HG02981 (cell line): ENCODE data around the gene NALCN.

ENCODE experiments used
- ATAC-seq: cut with Tn5 transposase; IDR thresholded peaks from one replicate; pipeline ENCODE4 v1.9.1; 2021; ENCODE audit warnings: mild to moderate bottlenecking, moderate library complexity; ENCODE audit not compliant: unreplicated experiment

The NALCN gene

GRCh38 chr13:101140087-101140770 is 276.1 kb downstream of the NALCN start:
- no peak for ATAC-seq

- ATAC-seq, result no peak
Measured at GRCh38 chr13:101139081-101139480, 277.2 kb downstream of the NALCN start.

DNA sequence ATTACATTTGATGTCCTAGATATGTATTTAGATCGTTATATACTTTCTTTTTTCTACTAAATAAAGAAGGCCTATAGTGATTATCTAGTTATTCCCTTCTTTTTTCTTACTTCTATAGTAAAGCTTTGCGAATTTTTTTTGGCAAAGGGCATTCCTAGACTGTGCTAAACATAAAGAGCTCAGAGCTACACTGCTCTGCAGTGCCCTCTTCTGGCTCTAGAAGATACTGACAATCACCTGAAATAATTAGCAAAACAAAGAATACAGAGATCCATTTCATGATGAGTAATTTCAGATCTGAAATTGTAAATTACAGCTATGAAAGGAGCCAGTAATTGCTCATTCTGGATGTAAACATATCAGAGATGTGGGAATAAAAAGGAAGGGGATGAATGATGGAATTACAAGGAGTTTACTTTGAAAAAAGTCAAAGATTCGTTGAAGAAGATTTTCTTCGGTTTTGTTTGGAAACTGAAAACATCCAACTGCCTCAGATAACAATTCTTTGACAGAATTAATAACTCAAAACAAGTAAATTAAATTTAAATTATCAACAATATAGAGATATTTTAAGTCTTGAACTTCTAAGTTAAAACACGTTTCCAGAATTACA is 288.5 kb downstream of the NALCN start:
- peak; percentile 95 for ATAC-seq

DNA sequence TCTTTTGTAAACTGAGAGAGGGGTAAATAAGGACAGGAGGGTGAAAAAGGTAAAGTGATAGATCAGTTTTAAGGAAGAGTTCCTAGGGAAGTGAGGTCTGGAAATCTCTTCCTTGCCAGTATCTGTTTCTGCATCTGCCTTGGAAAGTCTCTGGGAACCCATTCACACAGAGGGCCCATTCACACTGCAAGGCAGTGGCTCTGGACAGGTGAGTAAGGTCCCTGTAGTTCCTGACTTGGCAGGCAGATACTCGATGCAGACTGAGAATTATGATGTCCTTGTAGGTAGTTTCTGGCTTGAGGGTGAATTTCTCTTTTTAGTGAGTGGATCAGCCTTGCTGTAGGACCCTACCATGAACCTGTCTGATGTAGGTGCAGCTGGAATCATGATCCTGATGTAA is 293.3 kb downstream of the NALCN start:
- ATAC-seq, result no peak

DNA sequence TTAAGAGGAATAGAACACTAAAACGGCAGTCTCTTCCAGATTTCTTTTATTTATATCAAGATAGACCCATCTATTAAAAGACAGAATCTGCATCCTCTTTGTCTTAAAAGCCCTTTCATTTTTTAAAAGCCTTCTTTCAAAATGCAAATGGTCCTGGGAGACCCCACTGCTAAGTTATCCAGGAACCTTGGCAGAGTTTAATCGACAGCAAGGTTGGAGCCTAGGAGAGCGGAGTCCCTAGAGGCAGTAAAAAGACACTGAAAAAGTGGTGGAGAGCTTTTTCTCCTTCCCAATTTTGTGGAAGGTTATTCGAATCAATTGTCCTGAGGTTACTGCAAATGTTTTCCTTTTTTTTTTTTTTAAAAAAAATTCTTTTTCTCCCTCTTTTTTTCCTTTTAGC is 294.7 kb downstream of the NALCN start:
- no peak for ATAC-seq

- no peak for ATAC-seq
Measured at GRCh38 chr13:101120007-101120406, 296.3 kb downstream of the NALCN start.

- ATAC-seq, result no peak
Measured at GRCh38 chr13:101116826-101117225, 299.5 kb downstream of the NALCN start.

DNA sequence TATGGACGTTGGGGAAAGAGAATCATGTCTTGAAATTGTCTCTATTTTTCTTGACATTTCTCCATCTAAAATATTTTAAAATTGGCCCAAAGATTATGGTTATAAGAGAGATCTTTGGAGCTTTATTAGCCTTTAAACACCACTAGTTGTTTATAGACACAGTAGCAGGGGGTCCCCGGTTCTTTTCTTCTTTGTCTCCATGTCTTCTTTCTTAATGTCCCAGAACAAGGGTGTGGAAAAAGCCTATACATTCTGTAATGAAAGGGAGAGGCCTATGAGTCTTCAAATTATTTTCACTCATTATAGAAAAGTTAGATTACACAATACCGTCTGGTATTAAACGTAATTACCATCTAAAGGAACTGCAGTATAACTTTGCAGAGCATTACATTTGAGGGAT is 300.0 kb downstream of the NALCN start:
- ATAC-seq, result no peak

DNA sequence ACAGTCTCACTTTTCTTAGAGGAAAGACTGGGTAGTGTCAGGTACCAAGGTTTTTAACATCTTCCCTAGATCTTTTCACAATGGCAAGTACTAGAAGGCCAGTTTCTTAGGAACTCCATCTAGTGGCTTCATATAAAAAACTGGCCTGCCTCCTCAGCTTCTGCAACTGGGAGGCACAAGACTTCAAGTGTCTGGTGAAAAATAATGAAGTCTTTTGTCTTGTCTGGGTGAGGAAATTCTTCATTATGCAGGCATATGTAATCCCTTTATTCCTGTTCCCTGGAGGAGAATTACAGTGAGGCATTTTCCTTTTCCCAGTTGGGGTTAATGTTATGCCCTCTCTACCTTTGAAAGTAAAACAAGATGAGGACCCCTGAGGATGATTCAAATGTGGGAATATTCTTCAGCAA is 300.5 kb downstream of the NALCN start:
- ATAC-seq, result no peak

- no peak for ATAC-seq
Measured at GRCh38 chr13:101111894-101112293, 304.4 kb downstream of the NALCN start.

DNA sequence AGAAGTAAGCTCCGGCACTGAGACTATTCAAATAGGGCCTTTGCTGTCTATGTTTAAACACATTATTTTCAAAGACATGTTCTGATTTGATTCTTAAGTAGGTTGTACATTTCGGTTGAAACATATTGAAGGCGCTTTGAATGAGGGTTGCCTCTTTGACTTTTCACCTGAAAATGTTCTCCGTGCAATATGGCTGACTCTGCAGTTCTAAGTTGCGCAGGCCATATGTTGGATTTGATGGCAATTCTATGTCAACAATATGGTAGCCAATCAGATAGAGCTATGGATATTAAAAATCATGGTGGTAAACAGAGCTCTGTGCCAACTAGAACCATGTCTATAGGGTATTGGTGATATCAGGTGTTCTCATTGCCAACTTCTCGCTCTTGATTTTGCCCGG is 307.3 kb downstream of the NALCN start:
- ATAC-seq, result no peak

- ATAC-seq, result no peak
Measured at GRCh38 chr13:101098873-101099272, 317.4 kb downstream of the NALCN start.

- ATAC-seq, result no peak
Measured at GRCh38 chr13:101092985-101093384, 323.3 kb downstream of the NALCN start.

- no peak for ATAC-seq
Measured at GRCh38 chr13:101090287-101090686, 326.0 kb downstream of the NALCN start.

DNA sequence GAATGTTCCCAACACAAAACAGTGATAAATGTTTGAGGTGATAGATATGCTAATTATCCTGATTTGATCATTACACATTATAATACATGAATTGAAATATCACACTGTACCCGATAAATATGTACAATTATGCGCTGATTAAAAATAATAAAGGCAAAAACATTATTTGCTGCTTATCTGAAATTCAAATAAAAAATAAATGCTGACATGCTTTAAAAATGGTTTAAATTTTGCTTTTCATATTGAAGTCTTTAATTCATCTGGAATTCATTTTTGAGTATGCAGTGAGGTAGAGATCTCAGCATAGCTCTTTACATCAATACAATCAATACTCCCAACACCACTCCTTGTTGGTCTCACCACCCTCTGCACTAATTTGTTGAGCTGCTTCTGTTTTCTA is 330.8 kb downstream of the NALCN start:
- no peak for ATAC-seq

DNA sequence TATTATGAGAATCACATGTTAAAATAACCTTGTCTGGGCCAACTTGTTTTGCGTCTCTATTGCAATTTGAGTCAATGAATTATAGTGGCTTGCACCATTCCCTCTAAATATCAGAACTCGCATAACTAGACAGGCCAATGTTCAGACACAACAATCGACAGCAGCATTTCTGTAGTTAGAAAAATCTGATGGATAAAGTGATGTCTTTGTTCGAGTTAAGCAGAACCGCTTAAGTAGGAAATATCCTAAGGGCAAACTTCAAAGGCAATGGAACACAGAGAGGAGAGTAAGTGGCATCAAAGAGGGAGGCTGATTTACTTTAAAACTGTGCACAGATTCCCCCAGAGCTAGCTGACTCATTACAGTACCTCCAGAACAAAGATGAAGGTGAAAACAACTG is 333.9 kb downstream of the NALCN start:
- ATAC-seq, result no peak

GRCh38 chr13:101080616-101081015 is 335.7 kb downstream of the NALCN start:
- no peak for ATAC-seq

GRCh38 chr13:101065329-101065728 is 351.0 kb downstream of the NALCN start:
- no peak for ATAC-seq

DNA sequence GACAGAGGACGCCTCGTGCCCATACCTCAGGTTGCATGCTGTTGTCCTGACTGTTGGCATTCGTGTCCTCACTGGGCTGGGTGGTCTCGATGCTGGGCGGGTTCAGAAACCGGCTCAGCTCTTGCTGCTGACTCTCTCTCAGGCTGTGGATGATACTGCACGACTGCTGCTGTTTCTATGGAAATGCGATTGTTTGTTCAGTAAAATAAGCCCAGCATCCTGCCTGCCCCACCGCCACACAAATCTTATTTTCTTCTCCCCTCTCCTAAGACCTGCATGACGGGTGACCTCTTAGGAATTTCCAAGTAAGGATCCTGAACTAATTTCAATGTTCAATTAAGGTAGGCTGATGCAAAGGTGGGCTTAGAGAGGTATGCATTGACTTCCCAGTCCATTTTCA is 356.5 kb downstream of the NALCN start:
- no peak for ATAC-seq

- no peak for ATAC-seq
Measured at GRCh38 chr13:101058841-101059240, 357.5 kb downstream of the NALCN start.

- no peak for ATAC-seq
Measured at GRCh38 chr13:101053301-101054093, 362.8 kb downstream of the NALCN start.
